Measurements from ENCODE around the gene PNPLA5. TPM values are rescaled to one million over a fixed set of nuclear protein-coding genes. Genes with fewer than 3 reads are reported as not detected.

Gene PNPLA5
- total RNA-seq, 1 experiment from 2014 or later = not detected

- ATAC-seq (no peak), DNase-seq (ENCODE audit: low read depth, low spot score) (no peak)
- Histone ChIP-seq H3K4me1 (ENCODE audit: control insufficient read depth, insufficient read depth, low read length) (peaks cover 3% of the 10 kb centered on the region; the same call in 1 of the 2 replicates), H3K27me3 (ENCODE audit: control insufficient read depth, insufficient read depth, low read length) (no peaks in the 10 kb centered on the region), H3K9me3 (ENCODE audit: control insufficient read depth, insufficient read depth, low read depth, low read length) (no peaks in the 10 kb centered on the region), H3K36me3 (ENCODE audit: control insufficient read depth, insufficient read depth, low read length) (no peaks in the 10 kb centered on the region; the same call in 1 of the 2 replicates), H3K4me3 (ENCODE audit: low read depth in 2 of 2, low read length in 2 of 2) (no peak overlapping the region), H3K27ac (ENCODE audit: low read length) (no peak overlapping the region)
- POLR2A ChIA-PET = no interaction called here
- in situ Hi-C loops (cut with HindIII; ENCODE audit: low pct_unique_long_range_greater_than_20kb, low sequenced_read_pairs) = no loop called here
- intact Hi-C loops (cut with micrococcal nuclease; ENCODE audit: unreplicated experiment) = no loop called here
- CTCF ChIA-PET = no interaction called here
- BruUV-seq (replicated peaks) = no TSS peak
- TF ChIP-seq TCF7L2 (IDR thresholded peaks at IDR 0.05; ENCODE audit: low read depth, low read length) = no peak
- TF ChIP-seq SIN3A (IDR thresholded peaks at IDR 0.05; ENCODE audit: borderline replicate concordance, insufficient read depth, low read depth, low read length) = no peak
- TF ChIP-seq REST (IDR thresholded peaks at IDR 0.05; ENCODE audit: insufficient read depth in 1 of 2, low read depth in 2 of 2, low read length in 1 of 2) = no peak
- TF ChIP-seq CTCF (IDR thresholded peaks at IDR 0.05) = no peak
- TF ChIP-seq POLR2AphosphoS5 (IDR thresholded peaks at IDR 0.05; ENCODE audit: low read depth, low read length) = no peak
Measured at GRCh38 chr22:43928468-43928867, 36.7 kb upstream of the PNPLA5 start.

- no peak for DNase-seq (ENCODE audit: low read depth, low spot score)
- Histone ChIP-seq H3K36me3 (ENCODE audit: control insufficient read depth, insufficient read depth, low read length) (no peaks in the 10 kb centered on the region; the same call in 1 of the 2 replicates), H3K27ac (ENCODE audit: low read length) (no peak overlapping the region), H3K4me3 (ENCODE audit: low read depth in 2 of 2, low read length in 2 of 2) (no peak overlapping the region), H3K4me1 (ENCODE audit: control insufficient read depth, insufficient read depth, low read length) (peaks cover 13% of the 10 kb centered on the region), H3K27me3 (ENCODE audit: control insufficient read depth, insufficient read depth, low read length) (no peaks in the 10 kb centered on the region), H3K9me3 (ENCODE audit: control insufficient read depth, insufficient read depth, low read depth, low read length) (no peaks in the 10 kb centered on the region)
- intact Hi-C loops (cut with micrococcal nuclease; ENCODE audit: unreplicated experiment) (no loop called here), in situ Hi-C loops (cut with HindIII; ENCODE audit: low pct_unique_long_range_greater_than_20kb, low sequenced_read_pairs) (no loop called here)
- BruUV-seq (replicated peaks) = no TSS peak
- ATAC-seq = no peak
- POLR2A ChIA-PET = no interaction called here
- TF ChIP-seq SIN3A (IDR thresholded peaks at IDR 0.05; ENCODE audit: borderline replicate concordance, insufficient read depth, low read depth, low read length) (no peak), POLR2AphosphoS5 (IDR thresholded peaks at IDR 0.05; ENCODE audit: low read depth, low read length) (no peak), TCF7L2 (IDR thresholded peaks at IDR 0.05; ENCODE audit: low read depth, low read length) (no peak), REST (IDR thresholded peaks at IDR 0.05; ENCODE audit: insufficient read depth in 1 of 2, low read depth in 2 of 2, low read length in 1 of 2) (no peak), CTCF (IDR thresholded peaks at IDR 0.05) (no peak)
- CTCF ChIA-PET = no interaction called here
Measured at GRCh38 chr22:43926349-43926710, 34.5 kb upstream of the PNPLA5 start.

Data from Panc1 (cell line).